HG02642 (cell line): ENCODE data around the gene MUC13.

Experiments
- ATAC-seq: cut with Tn5 transposase; IDR thresholded peaks from one replicate; pipeline ENCODE4 v1.9.1; 2021; ENCODE audit warnings: mild to moderate bottlenecking; ENCODE audit not compliant: unreplicated experiment, poor library complexity

Gene MUC13

DNA sequence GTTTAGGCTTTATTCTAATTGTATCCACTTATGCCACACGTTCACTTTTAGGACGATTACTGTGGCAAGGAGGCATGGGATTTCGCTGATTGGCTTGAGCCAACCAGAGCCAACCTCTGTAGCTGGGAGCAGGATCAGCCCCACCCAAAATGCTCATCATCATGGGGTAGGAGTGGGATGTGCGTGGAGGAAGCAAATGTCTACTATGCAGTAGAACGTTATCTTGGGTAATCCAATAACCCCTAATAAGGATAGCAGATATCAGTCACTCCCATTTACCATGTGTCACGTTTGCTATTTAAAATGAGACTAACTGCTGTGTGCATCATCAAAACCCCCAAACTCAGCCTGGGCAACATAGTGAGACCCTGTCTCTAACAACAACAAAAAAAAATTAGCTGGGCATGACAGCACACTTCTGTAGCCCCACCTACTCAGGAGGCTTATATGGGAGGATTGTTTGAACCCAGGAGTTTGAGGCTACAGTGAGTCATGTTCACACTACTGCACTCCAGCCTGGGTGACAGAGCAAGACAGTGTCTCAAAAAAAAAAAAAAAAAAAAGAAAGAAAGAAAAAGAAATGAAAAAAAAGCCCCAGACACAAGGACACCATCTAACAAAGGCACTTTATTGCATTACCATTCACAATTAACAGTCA lies 29.6 kb downstream of the MUC13 start:
- ATAC-seq, result no peak

DNA sequence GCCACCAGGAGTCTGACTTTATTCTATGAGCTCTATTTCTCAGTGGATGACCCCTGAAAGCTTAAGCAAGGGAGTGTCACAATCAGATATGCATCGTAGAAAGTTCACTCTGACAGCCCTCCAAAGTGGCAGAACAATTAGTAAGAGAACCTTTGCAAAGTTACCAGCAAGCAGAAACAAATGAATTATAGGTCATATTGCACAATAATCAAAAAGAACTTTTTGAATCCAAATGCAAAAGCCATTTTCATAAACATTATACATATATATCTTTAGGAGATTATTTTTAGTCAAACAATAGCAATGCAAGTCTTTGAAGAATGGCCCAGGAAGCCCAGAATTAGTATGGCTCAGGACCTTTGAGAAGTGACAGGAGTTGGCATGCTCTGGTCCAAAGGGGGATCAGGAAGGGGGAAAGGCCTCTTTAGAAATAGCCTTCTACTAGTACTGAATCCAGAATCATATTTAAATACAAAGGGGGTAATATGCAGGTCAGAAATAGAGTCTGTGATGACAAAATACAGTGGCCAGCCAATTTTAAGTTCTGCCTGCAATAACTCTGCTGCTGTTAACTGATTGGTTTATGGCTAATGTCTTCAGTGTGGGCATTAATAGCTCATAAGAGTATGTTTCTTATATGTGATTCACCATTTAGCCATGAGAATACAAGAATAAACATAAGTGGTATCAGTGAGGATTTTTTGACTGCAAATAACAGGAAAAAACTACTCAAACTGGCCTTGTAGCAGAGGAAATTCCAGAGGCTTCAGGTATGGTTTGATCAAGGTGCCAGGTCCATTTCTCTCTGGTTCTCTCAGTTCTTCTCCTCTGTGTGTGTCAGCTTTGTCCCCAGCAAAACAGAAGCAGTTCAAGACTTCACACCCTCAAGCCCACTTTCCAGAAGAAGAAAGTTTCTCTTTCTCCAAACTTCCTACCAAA lies 30.4 kb downstream of the MUC13 start:
- no peak for ATAC-seq

DNA sequence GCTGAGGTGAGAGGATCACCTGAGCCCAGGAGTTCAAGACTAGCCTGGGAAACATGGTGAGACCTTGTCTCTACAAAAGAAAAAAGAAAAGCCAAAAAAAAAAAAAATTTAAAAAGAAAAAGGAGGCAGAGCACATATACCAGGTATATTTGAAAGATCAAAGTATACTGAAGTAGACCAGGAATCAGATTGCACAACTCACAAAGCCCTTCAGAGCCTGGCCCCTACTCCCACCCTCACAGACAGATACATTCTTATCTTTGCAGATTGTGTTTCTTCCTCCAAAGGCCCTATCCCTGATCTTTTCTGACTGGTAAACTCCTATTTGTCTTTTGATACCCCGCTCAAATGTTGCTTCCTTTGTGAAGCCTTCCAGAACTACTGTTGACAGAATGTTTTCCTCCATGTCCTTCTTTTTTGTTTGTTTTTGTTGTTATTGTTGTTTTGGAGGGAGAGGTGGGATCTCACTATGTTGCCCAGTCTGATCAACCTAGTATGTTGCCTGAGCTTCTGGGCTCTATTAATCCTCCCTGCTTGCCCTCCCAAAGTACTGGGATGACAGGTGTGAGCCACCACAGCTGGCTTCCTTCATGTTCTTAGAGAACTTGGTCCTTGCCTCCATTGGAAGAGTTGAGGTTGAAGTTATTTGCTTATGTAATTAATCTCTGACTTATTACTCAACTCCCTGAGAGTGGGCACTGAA lies 37.6 kb downstream of the MUC13 start:
- ATAC-seq, result no peak

DNA sequence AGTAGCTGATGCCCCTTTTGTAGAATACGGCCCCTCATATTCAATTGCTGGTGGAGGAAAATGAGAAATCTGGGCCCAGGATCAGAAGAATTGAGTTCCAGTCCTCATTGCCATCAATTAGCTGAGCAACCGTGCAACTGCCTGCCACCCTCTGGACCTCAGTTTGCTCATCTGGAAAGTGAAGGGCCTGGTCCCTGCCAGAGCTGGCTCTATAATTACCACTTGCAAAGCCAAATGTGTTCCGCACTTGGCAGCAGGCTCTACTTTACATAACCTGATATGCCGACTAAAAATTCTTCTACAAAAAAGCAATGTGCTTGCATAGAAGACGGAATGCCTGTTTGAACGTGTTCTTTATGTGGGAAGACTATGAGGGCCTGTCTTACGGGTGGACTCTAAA lies 38.8 kb downstream of the MUC13 start:
- ATAC-seq, result no peak

DNA sequence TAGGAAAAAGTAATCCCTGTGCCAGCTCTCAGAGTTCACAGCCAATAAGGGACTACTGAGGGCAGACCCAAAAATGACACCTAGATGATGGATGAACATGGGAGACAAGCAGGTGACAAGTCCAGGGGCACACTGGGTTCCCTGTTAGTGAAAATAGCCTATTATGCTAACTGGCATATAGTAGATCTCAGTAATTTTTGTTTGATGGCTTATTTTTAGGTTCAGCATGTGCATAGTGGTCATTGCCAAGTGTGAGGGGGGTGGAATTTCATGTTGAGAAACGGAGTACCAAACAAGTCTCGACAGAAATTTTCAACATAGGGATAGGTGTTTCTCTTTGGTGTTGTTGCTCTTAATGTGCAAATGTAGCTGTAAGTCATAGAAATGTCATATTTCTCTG lies 41.0 kb downstream of the MUC13 start:
- no peak for ATAC-seq

DNA sequence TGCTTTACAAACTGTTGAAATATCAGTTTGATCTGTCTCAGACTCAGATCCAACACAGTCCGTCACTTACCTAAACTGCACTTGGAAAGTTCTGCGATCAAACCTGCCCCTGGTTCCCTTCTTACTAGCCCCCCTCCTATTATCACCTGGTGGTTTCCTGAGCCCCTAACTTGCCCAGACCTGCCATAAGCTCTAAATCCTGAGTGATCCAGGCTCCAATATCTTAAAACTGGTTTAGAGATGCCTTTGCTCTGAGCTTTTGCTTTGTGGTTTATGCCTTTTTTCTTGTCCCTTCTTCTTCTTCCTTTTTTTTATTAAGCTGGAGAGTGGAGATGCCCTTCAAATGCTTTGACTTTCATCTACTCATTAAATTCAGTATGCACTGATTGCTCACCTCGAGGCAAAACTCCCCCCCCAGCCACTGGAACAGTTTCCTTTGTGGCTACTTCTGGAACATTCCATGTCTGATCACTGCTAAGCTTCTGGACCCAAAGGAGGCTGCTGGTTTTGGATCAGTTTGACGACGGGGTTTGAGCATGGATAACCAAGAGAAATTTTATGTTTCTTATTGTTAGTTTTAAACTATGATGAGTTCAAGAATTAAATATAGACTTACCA lies 43.9 kb downstream of the MUC13 start:
- no peak for ATAC-seq

DNA sequence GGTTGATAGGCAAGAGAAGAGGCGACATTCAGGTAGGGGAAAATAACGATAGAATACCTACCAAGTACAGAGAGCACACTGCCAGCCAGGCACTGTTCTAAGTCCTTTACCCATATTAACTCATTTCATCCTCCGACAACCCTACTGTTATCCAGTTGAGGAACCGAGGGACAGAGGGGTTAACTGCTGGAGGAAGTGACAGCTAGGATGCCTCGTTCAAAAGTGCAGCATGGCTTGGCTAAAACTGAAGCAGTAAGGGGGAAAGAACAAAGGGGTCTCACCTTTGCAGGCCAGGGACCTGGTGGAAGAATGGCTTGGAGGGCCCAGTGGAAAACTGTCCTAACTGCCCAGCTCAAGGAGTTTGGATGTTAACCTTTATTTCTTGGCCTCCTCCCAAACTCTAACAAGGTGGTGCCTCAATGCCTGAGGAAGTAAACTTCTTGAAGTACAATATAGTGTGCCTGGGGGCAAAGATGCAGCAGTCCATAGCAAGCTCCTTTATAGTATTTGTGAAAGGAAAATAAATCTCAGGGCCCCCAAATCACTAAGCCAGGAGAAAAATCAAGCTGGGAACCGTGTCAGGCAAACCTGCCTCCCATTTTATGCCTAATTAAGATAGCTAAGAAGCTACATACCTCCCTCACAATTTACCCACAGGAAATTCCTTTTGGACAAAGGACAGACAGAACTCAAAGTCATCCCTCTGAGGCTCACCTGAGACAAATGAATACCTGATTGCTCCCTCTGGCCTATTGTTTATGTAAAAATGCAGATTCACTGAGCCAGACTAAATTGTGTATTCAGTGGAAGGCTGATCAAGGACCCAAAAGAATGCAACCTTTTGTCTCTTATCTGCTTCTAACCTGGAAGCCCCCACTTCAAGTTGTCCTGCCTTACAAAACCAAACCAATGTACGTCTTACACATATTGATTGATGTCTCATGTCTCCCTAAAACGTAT lies 45.8 kb downstream of the MUC13 start:
- ATAC-seq, result no peak

DNA sequence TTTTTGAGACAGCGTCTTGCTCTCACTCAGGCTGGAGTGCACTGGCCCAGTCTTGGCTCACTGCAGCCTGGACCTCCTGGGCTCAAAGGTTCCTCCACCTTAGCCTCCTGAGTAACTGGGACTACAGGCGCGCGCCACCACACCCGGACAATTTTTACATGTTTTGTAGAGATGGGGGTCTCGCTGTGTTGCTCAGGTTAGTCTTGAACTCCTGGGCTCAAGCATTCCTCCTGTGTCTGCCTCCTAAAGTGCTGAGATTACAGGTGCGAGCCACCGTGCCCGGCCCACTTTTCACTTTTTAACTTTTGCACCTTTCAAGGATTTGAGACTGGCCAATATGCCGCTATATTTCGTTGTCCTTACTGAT lies 46.6 kb downstream of the MUC13 start:
- no peak for ATAC-seq

DNA sequence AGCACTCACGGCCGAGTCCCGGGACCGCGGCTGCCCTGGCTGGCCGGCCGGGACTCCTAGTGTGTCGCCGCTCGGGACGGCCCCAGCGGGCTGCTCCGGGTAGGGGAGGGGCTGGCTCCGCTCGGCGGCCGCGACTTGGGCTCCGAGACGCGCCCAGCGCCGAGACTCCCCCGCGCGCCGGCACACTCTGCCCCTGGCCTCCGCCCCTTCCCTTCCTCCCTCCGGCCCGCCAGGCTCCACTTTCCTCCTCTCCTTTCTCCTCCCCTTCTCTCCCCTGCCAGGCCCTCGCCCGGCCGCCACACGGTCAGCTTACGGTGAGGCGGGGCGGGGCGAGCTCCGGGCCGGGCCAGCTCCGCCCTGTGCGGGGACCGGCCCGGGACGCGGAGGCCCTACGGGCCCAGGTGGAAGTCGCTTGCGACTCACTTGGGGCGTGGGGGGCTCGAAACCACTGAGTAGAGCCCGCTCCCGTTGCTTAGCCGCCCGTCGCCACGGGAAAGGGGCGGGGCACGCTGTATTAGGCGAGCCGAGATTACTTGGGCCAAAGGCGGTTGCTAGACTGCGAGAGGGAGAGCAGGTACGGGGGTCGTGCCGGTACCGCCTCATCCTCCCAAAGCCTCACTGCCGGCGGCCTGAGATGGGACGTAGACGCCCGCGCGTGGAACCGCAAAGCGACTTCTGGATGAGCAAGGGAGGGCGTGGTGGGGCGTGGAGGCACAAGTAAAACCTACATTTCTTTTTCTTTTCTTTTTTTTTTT lies 47.2 kb downstream of the MUC13 start, which contains the start of gene ITGB5:
Gene ITGB5 (minus strand): TSS at position 189 of the 755 bp plus-strand sequence. CDS start 365 bp downstream, outside the sequence.
- peak; percentile 61 for ATAC-seq

DNA sequence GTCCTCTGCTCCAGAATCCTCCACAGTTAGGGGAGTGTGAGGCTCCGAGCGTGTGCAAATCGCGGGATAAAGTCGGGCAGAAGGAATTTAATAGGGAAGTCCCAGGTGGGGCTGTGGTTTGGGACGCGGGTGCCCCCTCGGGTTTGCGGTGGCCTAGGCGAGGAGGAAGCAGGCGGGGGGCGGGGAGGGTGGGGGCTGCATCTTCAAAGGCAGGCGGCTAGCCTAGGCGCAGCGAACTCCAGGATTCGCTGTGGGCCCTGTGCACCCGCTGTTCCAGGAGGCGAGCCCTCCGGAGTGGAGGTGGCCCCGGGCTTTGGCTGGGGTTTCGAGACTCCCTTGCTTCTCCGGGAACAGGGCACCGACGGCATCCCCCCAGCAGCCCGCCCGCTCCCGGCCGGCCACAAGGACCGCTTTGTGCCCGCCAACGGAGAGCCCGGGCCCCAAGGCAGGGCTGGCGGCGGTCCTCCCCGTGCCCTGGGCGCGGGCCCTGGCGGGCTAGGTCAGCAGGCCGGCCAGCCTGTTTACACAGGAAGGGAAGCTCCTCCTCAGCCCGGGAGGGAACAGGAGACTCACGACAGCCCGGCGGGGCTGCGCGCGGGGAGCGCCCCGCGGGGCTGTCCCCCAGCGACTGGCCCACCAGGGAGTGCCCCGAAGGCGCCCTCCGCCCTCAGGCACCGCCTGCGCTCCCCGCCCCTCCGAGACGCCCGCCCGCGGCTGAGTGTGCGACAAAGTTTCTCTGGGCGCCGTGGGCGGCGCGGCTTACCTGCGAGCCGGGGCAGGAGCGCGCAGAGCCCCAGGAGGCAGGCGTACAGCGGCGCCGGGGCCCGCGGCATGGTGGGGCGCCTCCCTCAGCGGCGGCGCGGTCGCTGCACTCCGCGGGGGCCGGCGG lies 48.1 kb downstream of the MUC13 start:
- ATAC-seq, result peak; percentile 49

DNA sequence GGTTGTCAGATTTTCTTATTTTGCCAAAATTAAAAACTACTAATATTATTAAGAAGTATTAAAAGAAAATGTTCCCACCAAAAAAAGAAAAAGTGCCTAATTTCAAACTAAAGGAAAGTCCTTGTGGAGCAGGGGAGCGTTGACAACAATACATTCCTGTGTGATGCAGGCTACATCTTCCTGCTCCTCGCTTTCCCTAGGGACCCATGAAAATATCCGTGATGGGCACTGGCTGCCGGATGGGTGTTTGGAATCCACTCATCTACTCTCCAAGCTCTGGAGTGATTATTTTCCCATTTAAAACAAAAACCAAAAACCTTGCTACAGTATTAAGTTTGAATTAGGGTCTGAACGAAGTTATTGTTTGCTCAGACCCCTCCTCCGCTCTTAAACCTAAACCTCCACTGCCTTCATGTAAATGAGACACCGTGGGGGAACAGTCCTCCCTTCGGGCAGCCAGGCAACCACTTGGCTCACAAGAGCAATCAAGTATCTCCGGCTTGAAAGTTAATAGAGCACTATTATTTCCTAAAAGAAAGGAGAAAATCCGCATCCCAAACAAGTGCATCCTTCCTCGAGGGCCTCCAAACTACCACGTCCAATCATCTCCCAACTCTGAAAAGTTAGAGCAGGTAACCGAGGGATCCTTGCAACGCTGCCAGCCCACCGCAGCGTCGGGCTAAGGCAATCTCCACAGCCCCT lies 48.9 kb downstream of the MUC13 start:
- no peak for ATAC-seq

DNA sequence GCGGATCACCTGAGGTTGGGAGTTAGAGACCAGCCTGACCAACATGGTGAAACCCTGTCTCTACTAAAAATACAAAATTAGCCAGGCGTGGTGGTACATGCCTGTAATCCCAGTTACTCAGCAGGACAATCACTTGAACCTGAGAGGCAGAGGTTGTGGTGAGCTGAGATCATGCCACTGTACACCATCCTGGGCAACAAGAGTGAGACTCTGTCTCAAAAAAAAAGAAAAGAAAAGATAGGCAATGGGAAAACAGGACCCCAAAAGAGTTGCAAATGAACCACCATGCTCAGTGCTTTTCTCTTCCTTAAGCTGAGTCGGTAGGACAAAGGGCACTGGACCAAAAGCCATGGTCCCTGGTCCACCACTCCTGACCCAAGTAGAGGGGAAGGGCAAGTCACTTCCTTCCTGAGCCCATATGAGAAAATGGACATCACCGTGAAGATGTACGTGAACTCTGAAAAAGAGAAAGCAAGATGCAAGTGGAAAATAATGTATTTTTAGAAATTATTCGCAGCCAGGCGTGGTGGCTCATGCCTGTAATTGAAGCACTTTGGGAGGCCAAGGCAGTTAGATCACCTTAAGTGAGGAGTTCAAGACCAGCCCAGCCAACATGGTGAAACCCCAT lies 50.0 kb downstream of the MUC13 start:
- ATAC-seq, result no peak

DNA sequence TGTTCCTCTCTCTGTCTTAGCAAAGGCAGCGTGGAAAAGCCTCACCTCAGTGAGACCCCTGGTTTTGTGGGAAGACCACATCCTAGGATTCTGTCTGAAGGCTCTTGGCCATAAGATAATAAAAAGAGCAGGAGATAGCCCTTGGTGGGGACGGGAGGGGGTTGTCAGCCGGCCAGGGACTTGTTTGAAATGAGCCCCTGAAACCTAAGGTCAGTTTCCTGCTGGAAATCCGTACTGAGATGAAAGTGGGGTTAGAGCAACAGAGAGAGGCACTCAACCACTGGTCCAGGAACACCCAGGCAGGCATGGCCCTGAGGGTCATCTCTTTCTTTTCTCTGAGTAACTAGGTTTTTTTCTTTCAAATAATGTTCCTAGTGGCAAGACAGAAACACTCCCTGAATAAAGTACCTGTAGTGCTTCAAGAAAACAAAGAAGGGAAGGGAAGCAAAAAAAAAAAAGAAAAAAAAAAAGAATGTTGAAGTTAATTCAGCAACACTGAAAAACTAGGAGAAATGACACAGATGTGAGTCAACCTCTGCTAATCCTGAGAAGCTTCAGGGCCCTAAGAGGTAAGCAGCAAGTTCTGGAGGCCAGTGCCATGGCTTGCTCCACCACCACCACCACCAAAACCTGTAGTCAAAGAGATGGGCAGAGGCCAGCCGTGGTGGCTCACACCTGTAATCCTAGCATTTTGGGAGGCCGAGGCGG lies 50.6 kb downstream of the MUC13 start:
- no peak for ATAC-seq

DNA sequence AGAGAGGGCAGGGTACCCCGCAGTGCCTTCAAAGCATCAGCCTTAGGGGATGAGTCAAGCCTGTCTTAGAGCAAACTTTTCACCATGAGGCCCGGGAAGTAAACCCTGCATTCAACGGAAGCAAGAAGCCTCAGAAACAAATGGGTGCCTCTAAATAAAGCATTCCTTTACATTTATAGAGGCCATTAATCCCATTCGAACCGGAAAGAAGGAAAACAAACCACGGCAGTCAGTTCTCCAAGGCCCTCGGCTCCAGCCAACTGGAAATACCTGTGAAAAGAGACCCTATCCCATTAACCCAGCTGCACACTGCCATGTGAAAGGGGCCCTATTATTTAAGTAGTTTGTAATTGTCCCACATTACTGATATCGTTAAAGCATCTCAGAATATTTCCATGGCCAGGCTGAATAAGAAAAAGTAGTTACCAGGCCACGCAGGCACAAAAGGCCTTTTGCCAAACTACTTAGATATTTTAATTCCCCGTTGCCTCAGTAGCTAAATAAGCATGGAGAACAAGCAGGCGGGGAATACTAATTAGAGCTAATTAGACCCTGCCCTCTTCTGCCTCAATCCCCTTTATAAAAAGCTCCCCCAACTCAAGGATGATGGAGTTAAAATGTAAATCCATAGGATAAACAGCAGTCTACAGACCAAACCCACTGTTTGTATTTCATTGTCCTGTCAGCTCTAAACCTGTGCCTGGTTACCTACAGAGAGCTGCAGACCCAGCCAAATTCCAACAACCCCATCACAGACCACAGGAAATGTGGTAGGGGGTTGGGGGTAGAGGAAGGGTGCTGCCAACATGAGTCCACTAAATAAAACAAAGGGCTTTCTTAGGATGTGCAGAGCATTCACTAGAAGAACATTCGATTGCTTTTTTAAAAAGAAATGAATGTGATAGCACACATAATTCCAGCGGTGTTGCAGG lies 51.5 kb downstream of the MUC13 start:
- ATAC-seq, result no peak
